Testis (tissue), 3 donors: ENCODE measurements around the gene NAPB. TPM values are rescaled to one million over a fixed set of nuclear protein-coding genes. Genes with fewer than 3 reads are reported as not detected.

Experiments used
- DNase-seq: peaks from one replicate; pipeline ENCODE4 v3.0.0-alpha.2; 2019
- H3K27ac ChIP-seq, 2 donors: fragments of 200-600 bp; sonication (generic); one replicate each; pipeline ENCODE4 v1.5.1; 2019
- H3K27me3 ChIP-seq: fragments of 200-600 bp; sonication (generic); one replicate; pipeline ENCODE4 v1.5.1; 2019
- H3K36me3 ChIP-seq: fragments of 200-600 bp; sonication (generic); one replicate; pipeline ENCODE4 v1.5.1; 2017; ENCODE audit warnings: low read depth; ENCODE audit errors: missing control alignments
- H3K4me1 ChIP-seq: fragments of 200-600 bp; sonication (generic); one replicate; pipeline ENCODE4 v1.5.1; 2019
- H3K4me3 ChIP-seq, 2 donors: fragments of 200-600 bp; sonication (generic); one replicate each; pipeline ENCODE4 v1.5.1; 2017 to 2019
- H3K9me3 ChIP-seq: fragments of 200-600 bp; sonication (generic); one replicate; pipeline ENCODE4 v1.5.1; 2017
- POLR2A ChIP-seq: fragments of 450-650 bp; IDR thresholded peaks from one replicate; pipeline ENCODE4 v1.6.1; 2017; ENCODE audit warnings: antibody characterized with exemption, mild to moderate bottlenecking, moderate library complexity
- WGBS, 2 donors: methylation state at CpG; one replicate each; pipeline ENCODE4 v1.1.5; 2018; 5-methylcytosine and 5-hydroxymethylcytosine counted together
- intact Hi-C: fragments of 100-400 bp; cut with DNase I; formaldehyde crosslinking; loops from one replicate; pipeline ENCODE4 v1.15.1; 2023; ENCODE audit warnings: low total_unique reads
- polyA plus RNA-seq: library from polyadenylated mRNA; stranded (reverse); fragments of 350-450 nt; fragmentation: Illumina TruSeq; extraction: RNeasy Lipid Tissue Mini Kit (QIAGEN cat#74804); gene quantifications from one replicate; pipeline ENCODE4 v1.2.3, GENCODE V29; 2014; ENCODE audit warnings: low read depth, low replicate concordance; ENCODE audit not compliant: insufficient read depth
- total RNA-seq, 2 donors: library from RNA; depleted of rRNA; stranded (reverse); fragments of >200 nt; gene quantifications; one replicate each; pipeline ENCODE4 v1.2.3, GENCODE V29; 2016
- TF ChIP-seq, protein P1 (sequence below), 3 experiments: fragments of 450-650 bp in 2 of 3; fragments of 200-600 bp in 1 of 3; sonication (generic) in 1 of 3; IDR thresholded peaks; one replicate each; pipeline ENCODE4 v1.5.1; 2016 to 2019; ENCODE audit warnings: antibody characterized with exemption in 3 of 3, mild to moderate bottlenecking in 2 of 3, moderate library complexity in 1 of 3

Gene NAPB
- total and polyA plus RNA-seq, 3 donors from 2014 or later = 14.7 to 40.4 (median 37.8) TPM

- Histone ChIP-seq H3K9me3 (no peaks in the 10 kb centered on the region), H3K4me1 (peaks cover 10% of the 10 kb centered on the region), H3K36me3 (no peaks in the 10 kb centered on the region), H3K27me3 (no peaks in the 10 kb centered on the region), H3K4me3 (no peak overlapping the region), H3K27ac (no peak overlapping the region)
- WGBS, 2 donors = 93 to 97% methylated on average over 6 of the region's 6 CpGs
- no peak for TF ChIP-seq POLR2A
- TF ChIP-seq, protein P1, sequence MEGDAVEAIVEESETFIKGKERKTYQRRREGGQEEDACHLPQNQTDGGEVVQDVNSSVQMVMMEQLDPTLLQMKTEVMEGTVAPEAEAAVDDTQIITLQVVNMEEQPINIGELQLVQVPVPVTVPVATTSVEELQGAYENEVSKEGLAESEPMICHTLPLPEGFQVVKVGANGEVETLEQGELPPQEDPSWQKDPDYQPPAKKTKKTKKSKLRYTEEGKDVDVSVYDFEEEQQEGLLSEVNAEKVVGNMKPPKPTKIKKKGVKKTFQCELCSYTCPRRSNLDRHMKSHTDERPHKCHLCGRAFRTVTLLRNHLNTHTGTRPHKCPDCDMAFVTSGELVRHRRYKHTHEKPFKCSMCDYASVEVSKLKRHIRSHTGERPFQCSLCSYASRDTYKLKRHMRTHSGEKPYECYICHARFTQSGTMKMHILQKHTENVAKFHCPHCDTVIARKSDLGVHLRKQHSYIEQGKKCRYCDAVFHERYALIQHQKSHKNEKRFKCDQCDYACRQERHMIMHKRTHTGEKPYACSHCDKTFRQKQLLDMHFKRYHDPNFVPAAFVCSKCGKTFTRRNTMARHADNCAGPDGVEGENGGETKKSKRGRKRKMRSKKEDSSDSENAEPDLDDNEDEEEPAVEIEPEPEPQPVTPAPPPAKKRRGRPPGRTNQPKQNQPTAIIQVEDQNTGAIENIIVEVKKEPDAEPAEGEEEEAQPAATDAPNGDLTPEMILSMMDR (IDR thresholded peaks at IDR 0.05) = no peak
- intact Hi-C loops = no loop called here
- no peak for DNase-seq
Observed at GRCh38 chr20:23347791-23348190, 73.5 kb downstream of the NAPB start.

- intact Hi-C loops = no loop called here
- Histone ChIP-seq H3K27ac (no peak overlapping the region), H3K27me3 (no peaks in the 10 kb centered on the region), H3K4me1 (peaks cover 6% of the 10 kb centered on the region), H3K9me3 (no peaks in the 10 kb centered on the region), H3K36me3 (no peaks in the 10 kb centered on the region), H3K4me3 (no peak overlapping the region)
- DNase-seq = no peak
- WGBS, 2 donors = 87 to 94% methylated on average over 3 to 4 of the region's 4 CpGs
- TF ChIP-seq, protein P1 (IDR thresholded peaks at IDR 0.05) = no peak
Observed at GRCh38 chr20:23346002-23346401, 75.3 kb downstream of the NAPB start.

- no peak overlapping the region for H3K27ac ChIP-seq
- TF ChIP-seq, protein P1 (IDR thresholded peaks at IDR 0.05) = no peak
- no peak for TF ChIP-seq POLR2A
- WGBS, 2 donors = 75 to 95% methylated on average over 3 to 5 of the region's 5 CpGs
- intact Hi-C loops = no loop called here
- no peaks in the 10 kb centered on the region for H3K9me3 ChIP-seq
- no peak overlapping the region for H3K4me3 ChIP-seq
- no peaks in the 10 kb centered on the region for H3K27me3 ChIP-seq
- H3K4me1 ChIP-seq = peaks cover 4% of the 10 kb centered on the region
- no peak for DNase-seq
- H3K36me3 ChIP-seq = no peaks in the 10 kb centered on the region
Observed at GRCh38 chr20:23344336-23344735, 77.0 kb downstream of the NAPB start.

DNA sequence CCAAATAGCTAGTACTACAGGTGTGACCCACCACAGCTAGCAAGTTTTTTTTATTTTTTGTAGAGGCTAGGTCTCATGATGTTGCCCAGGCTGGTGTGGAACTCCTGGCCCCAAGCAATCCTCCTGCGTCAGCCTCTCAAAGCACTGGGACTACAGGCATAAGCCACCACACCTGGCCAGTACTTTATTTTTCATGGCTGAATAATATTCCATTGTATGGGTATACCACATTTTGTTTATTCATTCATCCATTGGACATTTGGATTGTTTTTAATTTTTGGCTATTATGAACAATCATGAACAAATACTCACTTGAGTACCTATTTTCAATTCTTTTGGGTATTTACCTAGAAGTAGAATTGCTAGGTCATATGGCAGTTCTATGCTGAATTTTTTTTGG lies 77.7 kb downstream of the NAPB start:
- intact Hi-C loops = no loop called here
- no peaks in the 10 kb centered on the region for H3K36me3 ChIP-seq
- no peaks in the 10 kb centered on the region for H3K9me3 ChIP-seq
- no peak overlapping the region for H3K27ac ChIP-seq
- H3K4me3 ChIP-seq = no peak overlapping the region
- H3K4me1 ChIP-seq = no peaks in the 10 kb centered on the region
- no peak for TF ChIP-seq POLR2A
- TF ChIP-seq, protein P1 (IDR thresholded peaks at IDR 0.05) = no peak
- DNase-seq = no peak
- no peaks in the 10 kb centered on the region for H3K27me3 ChIP-seq
- WGBS, 2 donors = 100% methylated on average over 1 of the region's 1 CpG

GRCh38 chr20:23341073-23341472 lies 80.2 kb downstream of the NAPB start:
- Histone ChIP-seq H3K4me1 (peaks cover 7% of the 10 kb centered on the region), H3K36me3 (no peaks in the 10 kb centered on the region), H3K27ac (no peak overlapping the region), H3K9me3 (no peaks in the 10 kb centered on the region), H3K4me3 (no peak overlapping the region), H3K27me3 (no peaks in the 10 kb centered on the region)
- WGBS, 2 donors = 78% methylated on average over 2 of the region's 2 CpGs
- intact Hi-C loops = no loop called here
- TF ChIP-seq POLR2A = no peak
- TF ChIP-seq, protein P1 (IDR thresholded peaks at IDR 0.05) = no peak
- no peak for DNase-seq
